Measurements from ENCODE around the gene CYGB.

CYGB gene

DNA sequence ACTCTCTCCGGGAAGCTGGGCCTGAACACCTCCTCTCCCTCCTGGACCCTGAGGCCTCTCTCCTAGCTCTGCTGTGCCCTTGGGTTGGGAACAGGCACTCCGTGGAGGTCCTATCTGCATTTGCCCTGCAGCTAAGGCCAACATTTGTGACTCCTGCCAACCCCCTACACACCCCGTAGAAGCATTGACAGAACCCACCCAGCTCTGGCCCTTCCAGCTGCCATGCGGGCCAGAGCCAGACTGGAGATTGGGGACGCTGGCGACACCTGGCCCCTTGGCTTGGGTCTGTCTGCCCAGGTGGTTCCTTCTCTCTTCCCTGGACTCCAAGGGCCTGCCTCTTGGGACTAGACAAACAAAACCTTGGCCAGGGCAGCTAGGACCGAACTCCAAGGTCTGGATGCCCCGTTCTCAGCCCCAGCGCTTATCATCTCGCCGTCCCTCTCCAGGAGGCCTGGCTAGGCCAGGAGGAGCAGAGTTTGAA is 35.6 kb downstream of the CYGB start:
- DNase-seq (ENCODE audit: low read depth in 2 of 2): no peak

- DNase-seq (ENCODE audit: low read depth in 2 of 2): peak; percentile 91 to 95
Measured at GRCh38 chr17:76501018-76501826, 36.3 kb downstream of the CYGB start, which contains the start of gene RHBDF2. TSS of gene RHBDF2 (minus strand) at chr17:76501423. CDS start at chr17:76481524, 19,899 bp downstream.

- DNase-seq (ENCODE audit: low read depth in 2 of 2): no peak
Measured at GRCh38 chr17:76500747-76501017, 36.8 kb downstream of the CYGB start.

- no peak for DNase-seq (ENCODE audit: low read depth in 2 of 2)
Measured at GRCh38 chr17:76500074-76500746, 37.3 kb downstream of the CYGB start.

- DNase-seq (ENCODE audit: low read depth in 2 of 2): no peak
Measured at GRCh38 chr17:76499267-76499667, 38.2 kb downstream of the CYGB start.

DNA sequence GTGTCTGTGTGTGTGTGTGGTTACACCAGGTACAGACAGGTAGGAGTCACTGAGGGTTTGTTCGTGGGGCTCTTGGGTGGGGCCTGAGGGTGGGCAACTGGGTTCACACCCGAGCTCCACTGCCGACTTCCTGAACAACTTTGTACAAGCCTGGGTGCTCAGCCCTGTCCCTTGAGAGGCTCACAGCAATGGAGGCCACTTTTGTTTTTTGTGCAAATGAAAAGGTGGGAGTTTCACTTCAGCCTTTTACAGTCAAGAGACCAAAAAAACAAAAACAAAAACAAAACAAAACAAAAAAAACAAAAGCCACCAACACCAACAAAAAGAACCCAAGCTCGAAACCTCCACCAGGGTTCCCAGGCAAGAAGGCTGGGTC is 38.6 kb downstream of the CYGB start:
- no peak for DNase-seq (ENCODE audit: low read depth in 2 of 2)

- DNase-seq (ENCODE audit: low read depth in 2 of 2): no peak
Measured at GRCh38 chr17:76497979-76498875, 39.3 kb downstream of the CYGB start.

GRCh38 chr17:76497699-76497978 is 39.9 kb downstream of the CYGB start:
- no peak for DNase-seq (ENCODE audit: low read depth in 2 of 2)

DNA sequence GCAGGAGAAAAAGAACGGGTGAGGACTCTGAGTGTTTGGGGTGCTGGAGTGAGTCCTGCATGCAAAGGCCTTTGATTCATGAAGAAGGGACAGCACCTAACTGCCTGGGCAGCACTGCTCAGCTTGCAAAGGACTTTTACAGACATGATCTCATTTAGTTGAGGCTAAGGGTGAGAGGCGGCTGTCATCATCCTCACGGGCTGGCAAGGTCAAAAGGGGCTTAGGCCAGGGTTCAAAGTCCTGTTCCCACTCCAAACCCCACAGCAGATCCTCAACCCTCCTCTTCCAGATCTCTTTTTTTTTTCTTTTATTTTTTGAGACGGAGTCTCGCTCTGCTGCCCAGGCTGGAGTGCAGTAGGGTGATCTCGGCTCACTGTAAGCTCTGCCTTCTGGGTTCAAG is 41.0 kb downstream of the CYGB start:
- DNase-seq (ENCODE audit: low read depth in 2 of 2): no peak

DNA sequence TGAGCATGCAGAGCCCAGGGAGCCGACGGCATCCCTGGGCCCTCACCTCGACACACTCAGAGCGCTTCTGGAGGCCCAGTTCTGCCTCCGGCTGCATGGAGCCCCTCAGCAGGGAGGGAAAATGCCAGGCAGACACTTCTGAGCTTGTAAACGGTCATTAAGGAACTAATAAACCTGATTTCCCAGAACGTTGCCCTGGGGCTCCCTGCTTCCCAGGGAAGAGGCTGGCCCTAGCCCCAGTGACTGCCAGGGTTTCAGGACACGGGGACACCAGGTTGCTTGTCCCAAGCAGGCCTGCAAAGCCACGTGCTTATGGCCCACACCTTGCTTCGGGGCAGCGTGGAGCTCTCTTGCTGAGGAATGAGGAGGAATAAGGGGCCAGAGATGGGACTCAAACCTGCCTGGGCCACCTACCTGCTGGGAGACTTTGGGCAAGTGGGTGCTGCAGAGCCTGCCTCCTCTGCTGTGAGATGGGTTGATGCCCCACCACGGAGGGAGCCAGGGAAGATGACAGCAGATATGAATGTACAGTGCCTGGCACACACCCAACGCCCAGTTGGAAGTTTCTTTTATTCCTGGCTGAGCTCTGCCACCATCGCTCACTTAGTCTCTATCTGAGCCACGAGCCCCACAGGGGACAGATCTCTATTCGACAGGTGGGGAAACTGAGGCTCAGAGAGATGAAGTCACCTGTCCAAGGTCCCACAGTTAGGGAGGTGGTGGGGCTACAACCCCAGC is 41.7 kb downstream of the CYGB start:
- DNase-seq (ENCODE audit: low read depth in 2 of 2): no peak

DNA sequence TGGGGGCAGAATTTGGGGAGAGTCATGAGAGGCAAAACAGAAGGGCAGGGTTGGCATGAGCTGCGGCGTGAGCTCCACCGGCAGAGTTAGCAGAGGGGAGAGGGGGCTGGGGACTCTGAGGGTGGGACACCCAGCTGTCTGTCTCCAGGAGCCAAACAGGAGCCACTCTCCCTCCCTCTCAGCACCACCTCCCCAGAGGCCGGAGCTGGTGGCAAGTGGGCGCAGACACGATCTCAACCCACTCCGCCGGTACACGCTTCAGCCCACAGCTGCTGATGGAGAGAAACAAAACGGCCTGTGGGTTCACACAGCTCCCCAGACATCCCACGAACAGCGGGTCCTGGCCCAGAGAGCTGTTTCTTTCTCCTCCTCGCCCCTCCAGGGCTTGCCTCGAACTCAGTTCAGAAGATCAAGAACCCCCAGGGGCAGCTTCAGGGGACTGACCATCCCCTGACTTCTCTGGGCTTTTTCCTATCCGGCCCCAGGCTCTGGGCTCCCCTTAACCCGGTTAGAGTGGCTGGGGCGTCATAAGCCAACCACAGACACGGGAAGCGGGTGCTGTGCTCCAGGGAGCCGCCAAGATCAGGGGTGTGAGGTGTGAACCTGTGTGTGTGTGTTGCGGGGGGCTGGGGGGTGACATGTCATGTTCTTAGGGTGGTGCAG is 43.9 kb downstream of the CYGB start:
- DNase-seq (ENCODE audit: low read depth in 2 of 2): no peak

GRCh38 chr17:76492989-76493501 is 44.5 kb downstream of the CYGB start:
- peak in 1 of 2 experiments; percentile 45 for DNase-seq (ENCODE audit: low read depth in 2 of 2)

GRCh38 chr17:76492123-76492988 is 45.2 kb downstream of the CYGB start:
- DNase-seq (ENCODE audit: low read depth in 2 of 2): no peak

- no peak for DNase-seq (ENCODE audit: low read depth in 2 of 2)
Measured at GRCh38 chr17:76491271-76492122, 46.0 kb downstream of the CYGB start.

GRCh38 chr17:76490112-76490710 is 47.3 kb downstream of the CYGB start:
- DNase-seq (ENCODE audit: low read depth in 2 of 2): no peak

GRCh38 chr17:76487451-76488192 is 49.9 kb downstream of the CYGB start:
- DNase-seq (ENCODE audit: low read depth in 2 of 2): no peak

DNA sequence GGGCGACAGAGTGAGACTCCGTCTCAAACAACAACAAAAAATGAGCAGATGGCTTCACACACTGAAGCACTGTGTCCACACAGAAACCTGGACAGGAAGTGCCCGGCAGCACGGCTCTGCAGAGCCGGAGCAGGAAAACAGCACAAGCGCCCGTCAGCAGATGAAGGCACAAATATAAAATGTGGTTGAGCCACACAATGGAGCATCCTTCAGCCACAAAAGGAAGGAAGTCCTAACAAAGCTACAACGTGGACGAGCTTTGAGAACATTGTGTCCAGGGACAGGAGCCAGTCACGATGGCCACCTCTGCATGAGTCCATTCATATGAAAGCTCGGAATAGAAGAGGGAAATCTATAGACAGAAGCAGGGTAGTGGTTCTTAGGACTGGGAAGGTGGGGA is 51.9 kb downstream of the CYGB start:
- DNase-seq (ENCODE audit: low read depth in 2 of 2): no peak

DNA sequence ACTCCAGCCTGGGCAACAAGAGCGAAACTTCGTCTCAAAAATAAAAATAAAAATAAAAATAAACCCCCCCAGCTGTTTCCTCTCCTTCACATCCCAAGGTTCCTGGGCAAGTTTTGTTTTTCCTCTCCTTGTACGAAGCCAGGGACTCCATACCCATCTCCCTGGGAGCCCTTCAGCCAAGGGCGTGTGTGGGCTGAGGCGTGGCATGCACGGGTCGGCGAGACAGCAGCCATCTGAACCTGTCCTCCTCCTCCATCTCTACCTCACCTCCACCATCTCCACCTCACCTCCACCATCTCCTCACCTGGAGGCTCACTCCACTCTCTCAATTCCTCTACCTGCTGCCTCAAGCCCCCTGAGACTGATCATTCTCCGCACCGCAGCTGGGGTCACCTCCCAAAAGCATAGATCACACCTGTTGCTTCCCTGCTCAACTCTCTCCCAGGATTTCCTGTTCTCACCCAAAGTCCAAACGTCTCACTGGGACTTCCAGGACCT is 53.2 kb downstream of the CYGB start:
- no peak for DNase-seq (ENCODE audit: low read depth in 2 of 2)

Measured in stimulated activated CD4-positive, alpha-beta T cell treated with anti-CD3 and anti-CD28 coated beads, Interleukin-12 subunit alpha, Interleukin-12 subunit beta, amount 100 ng/mL, for 24 hours (primary cell).